SH-SY5Y (cell line): ENCODE data around the gene RPL19.

ENCODE experiments used
- GATA2 ChIP-seq: IDR thresholded peaks from 2 replicates; pipeline ENCODE4 v1.6.1; 2011; ENCODE audit warnings: mild to moderate bottlenecking, low read depth, low read length
- GATA3 ChIP-seq: IDR thresholded peaks from 2 replicates; pipeline ENCODE4 v1.6.1; 2011; ENCODE audit warnings: low read depth, mild to moderate bottlenecking, low read length, moderate library complexity

DNA sequence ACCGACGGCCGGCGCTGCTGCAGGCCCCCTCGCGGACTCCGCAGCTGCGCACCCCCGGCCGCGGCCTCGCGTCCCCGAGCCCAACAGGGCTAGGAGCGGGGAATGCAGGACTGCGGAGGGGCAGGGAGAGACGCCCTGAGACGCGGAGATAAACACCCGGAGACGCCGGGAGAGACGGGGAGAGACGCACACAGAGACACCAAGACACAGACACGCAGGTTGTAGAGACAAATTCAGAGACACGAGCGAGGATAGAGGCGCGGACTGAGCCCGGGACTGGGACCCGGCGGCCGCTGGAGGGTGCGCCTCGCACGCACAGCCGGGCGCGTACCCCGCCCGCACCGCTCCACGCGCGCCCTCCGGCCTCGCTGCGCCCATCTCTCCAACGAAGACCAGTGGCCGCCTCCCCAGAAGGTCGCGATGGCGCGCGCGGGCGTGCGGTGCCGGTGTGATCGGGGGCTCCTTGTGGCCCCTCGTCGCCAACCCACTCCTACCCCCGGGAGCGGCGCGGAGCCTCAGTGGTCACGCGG is 24.8 kb downstream of the RPL19 start:
- TF ChIP-seq GATA2 (no peak), GATA3 (no peak)
